8988T (cell line): ENCODE data around the gene FBXL19.
"Not testable (repeated sequence)": the region's sequence is repeated elsewhere in the genome, so short reads cannot be mapped to it uniquely, and the experiment has no call there.

Experiments used
- DNase-seq: peaks from one replicate; pipeline ENCODE4 v3.0.0; 2011

The FBXL19 gene

DNA sequence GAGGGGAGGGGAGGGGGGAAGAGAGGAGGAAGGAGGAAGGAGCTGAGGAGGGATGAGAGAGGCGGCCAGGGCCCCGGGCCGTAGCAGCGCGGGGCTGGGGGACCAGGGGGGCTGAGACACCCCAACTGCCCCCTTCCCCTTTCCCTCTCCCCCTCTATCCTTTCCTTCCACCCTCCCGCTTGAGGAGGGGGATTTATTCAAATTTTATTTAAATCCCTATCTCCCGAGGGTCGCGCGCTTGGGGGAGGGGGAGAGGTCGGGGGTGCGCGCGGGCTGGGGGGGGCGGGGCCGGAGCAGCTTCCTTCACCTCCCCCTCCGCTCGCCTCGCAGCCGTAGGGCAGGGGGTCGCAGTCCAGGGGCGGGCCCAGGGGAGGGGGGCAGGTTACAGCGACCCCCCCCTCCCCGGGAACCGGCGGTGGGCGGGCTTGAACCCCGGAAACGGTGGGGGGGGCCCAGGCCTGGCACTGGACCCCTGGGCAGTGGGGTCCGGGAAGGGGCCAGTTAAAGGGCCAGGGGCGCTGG is at the start of gene FBXL19:
Gene FBXL19 (plus strand): TSS at position 19 of the 522 bp plus-strand sequence. CDS start 2,183 bp downstream, outside the sequence.
- DNase-seq = no peak

- DNase-seq = no peak
These were observed 49.0 kb upstream of the FBXL19 start for GRCh38 chr16:30874244-30874820.

DNA sequence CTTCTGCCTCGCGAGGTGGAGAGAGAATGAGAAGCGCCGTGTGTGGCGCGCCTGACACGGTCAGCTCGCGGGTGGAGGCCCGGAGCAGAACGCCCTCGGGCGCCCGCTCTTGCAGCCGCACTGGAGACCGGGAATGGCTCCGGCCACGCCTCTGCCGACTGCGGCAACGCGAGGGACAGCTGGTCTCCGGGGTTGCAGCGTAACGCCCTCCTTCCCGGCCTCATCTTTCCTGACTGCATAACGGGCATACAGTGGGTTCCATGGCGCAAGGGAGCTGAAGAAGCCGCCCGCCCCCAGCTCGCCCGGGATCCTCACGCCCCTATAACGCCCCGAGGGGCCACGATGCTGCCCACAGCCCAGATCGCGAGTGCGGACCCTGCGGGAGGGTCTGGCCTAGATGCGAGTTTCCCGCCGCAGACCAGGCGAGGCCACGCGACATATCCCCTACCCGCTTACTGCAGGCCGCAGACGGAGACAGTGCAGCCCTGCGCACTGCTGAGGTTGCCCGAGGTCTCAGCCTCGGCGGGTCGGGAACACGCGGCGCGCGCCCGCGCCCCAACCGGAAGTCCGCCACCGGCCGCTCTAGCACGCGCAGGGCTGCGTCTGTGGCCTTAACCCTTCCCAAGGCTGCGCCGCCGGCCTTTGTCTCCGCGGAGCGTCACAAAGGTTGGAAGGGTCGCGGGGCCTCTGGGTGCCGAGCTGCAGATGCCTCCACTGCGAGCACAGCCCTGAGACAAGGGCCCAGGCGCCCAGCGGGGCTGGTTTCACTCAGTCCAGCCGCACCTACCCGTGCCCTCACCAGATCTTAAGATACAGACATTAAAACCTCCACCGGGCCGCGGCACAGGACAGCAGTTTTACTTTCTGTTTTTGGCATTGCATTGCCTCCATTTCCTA is 48.3 kb upstream of the FBXL19 start:
- DNase-seq = peak; percentile 70

GRCh38 chr16:30875871-30876801 is 47.2 kb upstream of the FBXL19 start:
- DNase-seq = no peak

DNA sequence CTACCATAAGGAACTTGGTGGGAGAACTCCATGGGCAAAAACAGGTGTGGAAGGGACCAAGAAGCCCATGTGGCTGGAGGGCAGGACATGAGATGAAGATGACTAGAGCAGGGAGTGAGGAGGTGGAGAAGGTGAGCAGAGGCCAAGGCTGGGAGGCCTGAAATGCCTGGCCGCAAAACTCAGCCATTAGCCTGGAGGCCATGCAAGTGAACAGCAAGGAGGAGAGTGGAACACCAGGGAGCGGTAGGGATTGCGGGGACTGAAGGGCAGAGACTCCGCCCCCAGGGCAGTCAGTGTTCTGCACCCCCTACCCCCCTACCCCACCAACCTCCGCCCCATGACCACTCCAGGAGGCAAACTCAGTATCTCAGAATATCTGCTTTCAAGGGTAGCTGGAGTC is 46.5 kb upstream of the FBXL19 start:
- DNase-seq = no peak

- DNase-seq = no peak
These were observed 40.7 kb upstream of the FBXL19 start for GRCh38 chr16:30882429-30883310.

DNA sequence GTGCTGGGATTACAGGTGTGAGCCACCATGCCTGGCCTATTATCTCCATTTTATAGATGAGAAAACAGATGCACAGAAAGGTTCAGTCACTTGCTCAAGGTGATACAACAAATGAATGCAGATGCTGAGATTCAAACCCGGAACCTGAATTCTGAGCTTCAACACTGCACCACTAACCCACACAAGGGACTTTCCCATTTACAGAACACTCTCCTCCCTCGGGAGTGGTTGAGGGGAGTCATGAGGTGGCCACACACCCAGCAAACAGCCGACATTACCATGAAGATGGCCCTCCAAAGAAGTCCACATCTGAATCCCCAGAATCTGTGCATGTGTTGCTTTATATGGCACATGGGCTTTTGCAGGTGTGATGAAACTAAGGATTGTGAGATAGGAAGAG is 38.6 kb upstream of the FBXL19 start:
- DNase-seq = no peak

DNA sequence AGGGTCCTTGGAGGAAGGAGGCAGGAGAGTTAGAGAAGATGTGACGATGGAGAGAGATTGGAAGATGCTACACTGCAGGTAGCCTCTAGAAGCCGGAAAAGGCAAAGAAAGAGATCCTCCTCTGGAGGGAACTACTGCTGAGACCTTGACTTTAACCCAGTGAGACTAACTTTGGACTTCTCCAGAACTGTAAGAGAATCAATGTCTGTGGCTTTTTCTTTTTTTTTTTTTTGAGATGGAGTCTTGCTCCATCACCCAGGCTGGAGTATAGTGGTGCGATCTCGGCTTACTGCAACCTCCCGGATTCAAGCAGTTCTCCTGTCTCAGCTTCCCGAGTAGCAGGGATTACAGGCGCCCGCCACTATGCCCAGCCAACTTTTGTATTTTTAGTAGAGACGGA is 38.2 kb upstream of the FBXL19 start:
- no peak for DNase-seq

DNA sequence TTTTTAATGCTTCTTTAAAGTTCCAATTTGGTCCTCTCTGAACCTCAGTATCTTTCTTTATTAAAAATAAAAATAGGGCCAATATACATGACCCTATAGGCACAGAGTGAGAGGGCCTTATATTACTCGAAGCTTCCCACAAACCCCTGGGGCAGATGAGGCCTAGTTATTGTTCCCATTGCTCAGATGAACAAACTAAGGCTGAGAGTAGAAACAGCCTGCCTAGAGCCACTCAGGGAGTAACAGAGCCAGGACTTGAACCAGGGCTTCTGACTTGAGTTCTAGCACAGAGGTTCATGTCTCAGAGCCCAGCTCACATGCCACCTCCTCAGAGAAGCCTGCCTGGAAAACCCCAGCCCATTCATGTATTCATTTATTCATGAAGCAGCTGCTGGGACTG is 37.2 kb upstream of the FBXL19 start:
- no peak for DNase-seq

DNA sequence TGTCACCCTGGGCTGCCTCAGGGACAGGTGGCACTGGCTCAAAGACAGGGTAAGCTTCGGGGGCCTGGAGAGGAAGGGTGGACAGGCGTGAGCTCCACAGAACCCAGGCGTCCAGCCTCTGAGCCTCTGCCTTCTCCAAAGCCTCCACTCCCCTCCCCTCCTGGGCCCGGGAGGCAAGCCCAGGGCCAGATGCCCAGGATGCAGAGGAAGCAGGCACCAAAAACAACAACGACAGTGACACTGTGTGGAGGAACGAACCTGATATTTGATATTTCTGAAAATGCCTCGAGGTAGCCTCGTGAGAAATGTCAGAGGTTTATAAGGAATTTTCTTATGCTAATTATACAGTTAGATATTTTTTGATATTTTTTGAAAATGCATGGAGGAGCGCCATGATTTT is 35.4 kb upstream of the FBXL19 start:
- no peak for DNase-seq

- DNase-seq = no peak
These were observed 34.4 kb upstream of the FBXL19 start for GRCh38 chr16:30888856-30889499.

- no peak for DNase-seq
These were observed 33.7 kb upstream of the FBXL19 start for GRCh38 chr16:30889721-30890120.

- not testable (repeated sequence) for DNase-seq
These were observed 32.1 kb upstream of the FBXL19 start for GRCh38 chr16:30891043-30891823.

GRCh38 chr16:30892670-30893416 is 30.5 kb upstream of the FBXL19 start:
- no peak for DNase-seq

GRCh38 chr16:30893417-30893743 is 30.0 kb upstream of the FBXL19 start:
- DNase-seq = no peak

GRCh38 chr16:30893744-30894539 is 29.4 kb upstream of the FBXL19 start, which contains the start of gene BCL7C:
BCL7C (minus strand) TSS chr16:30894077; CDS start chr16:30893944, 133 bp downstream.
- peak; percentile 62 for DNase-seq

- no peak for DNase-seq
These were observed 28.6 kb upstream of the FBXL19 start for GRCh38 chr16:30894540-30895368.
